Hindlimb muscle (tissue), 1 donor: ENCODE results near the gene HCST. TPM values are rescaled to one million over a fixed set of nuclear protein-coding genes. Genes with fewer than 3 reads are reported as not detected.
"Not testable (repeated sequence)": the region's sequence is repeated elsewhere in the genome, so short reads cannot be mapped to it uniquely, and the experiment has no call there.

Source experiments
- DNase-seq: peaks from one replicate; pipeline ENCODE4 v3.0.0-alpha.2; 2013
- polyA plus RNA-seq: library from polyadenylated mRNA; unstranded; fragments of 120-200 nt; gene quantifications from one replicate; pipeline ENCODE4 v1.2.1, GENCODE V29; 2013; ENCODE audit not compliant: insufficient read length

HCST gene
- polyA plus RNA-seq, 1 donor, result 8.3 TPM

GRCh38 chr19:35879770-35880317 is 22.5 kb upstream of the HCST start:
- peak; percentile 87 for DNase-seq

- peak; percentile 75 for DNase-seq
These were observed 20.1 kb upstream of the HCST start for GRCh38 chr19:35882114-35882832.

DNA sequence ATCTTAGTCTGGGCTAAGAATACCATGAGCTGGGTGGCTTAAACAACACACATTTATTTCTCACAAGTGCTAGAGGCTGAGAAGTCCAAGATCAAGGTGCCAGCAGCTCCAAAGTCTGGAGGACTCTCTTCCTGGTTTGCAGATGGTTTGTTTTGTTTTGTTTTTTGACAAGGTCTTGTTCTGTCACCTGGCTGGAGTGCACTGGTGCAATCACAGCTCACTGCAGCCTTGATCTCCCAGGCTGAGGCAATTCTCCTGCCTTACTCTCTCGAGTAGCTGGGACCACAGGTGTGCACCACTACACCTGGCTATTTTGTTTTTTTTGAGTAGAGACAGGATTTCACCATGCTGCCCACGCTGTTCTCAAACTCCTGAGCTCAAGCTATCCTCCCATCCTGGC is 18.4 kb upstream of the HCST start:
- no peak for DNase-seq

GRCh38 chr19:35885225-35885738 is 17.0 kb upstream of the HCST start:
- DNase-seq, result no peak

- no peak for DNase-seq
These were observed 16.4 kb upstream of the HCST start for GRCh38 chr19:35885904-35886303.

GRCh38 chr19:35887197-35887596 is 15.1 kb upstream of the HCST start:
- no peak for DNase-seq

- no peak for DNase-seq
These were observed 13.9 kb upstream of the HCST start for GRCh38 chr19:35888398-35888797.

DNA sequence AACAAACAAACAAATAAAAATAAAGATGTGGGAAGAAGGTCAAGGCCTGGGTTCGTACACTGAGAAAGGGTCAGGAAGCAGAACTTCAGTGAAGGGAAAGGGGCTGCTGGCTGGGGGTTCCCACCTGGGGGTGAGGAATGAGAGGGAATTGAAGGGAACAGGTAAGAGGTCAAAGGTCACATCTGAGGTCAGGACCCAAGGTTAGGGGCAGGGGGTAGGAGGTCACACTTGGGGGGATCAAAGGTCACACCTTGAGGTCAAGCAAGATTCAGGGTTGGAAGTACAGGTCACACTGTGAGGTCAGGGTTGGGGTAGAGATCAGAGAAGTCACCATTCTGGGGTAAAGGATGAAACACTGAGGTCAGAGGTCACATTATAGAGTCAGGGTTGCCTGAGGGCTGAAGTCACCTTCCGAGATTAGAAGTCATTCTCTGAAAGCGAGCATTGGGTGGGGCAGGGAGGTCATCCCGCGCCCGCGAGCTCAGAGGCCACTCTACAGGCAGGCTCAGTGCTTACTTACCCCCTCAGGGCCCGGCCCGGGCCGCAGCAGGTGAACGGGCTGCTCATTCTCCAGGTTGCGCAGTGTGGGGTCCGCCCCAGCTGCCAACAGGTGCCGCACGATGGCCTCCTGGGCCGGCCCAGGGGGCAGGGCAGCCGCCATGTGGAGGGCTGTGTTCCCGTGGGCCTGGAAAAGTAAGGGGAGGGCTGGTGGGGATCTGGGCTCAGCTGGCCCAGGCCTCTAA is 12.8 kb upstream of the HCST start:
- DNase-seq, result no peak

DNA sequence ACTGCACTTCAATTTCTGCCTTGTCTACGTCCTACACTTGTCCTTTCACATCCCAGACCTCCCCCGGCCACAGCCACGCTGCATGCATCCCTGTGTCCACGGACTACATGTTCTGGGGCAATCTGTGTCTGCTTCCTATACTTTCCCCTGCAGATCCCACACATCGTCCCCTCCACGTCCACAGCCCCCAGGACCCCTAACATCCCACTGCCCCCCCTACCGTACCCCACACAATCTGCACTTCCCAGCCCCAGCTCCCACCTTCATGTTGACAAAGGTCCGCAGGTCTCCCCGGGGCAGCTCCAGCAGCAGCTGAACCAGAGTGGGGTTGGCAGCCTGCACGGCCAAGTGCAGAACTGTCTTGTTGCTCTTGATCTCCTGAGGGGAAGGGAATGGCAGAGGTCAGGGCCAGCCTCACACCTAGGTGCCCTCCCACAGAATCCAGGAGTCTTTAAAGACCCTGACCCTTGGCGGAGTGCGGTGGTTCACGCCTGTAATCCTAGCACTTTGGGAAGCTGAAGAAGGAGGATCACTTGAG is 12.1 kb upstream of the HCST start:
- no peak for DNase-seq

DNA sequence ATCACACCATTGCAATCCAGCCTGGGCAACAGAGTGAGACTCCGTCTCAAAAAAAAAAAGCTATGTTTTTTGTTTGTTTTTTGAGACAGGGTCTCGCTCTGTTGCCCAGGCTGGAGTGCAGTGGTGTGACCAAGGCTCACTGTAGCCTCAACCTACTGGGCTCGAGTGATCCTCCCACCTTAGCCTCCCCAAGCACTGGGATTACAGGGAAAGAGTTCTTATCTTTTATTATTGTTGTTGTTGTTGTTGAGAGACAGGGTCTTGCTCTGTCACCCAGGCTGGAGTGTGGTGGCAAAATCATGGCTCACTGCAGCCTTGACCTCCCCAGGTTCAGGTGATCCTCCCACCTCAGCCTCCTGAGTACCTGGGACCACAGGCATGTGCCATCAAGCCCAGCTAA is 10.5 kb upstream of the HCST start:
- not testable (repeated sequence) for DNase-seq

DNA sequence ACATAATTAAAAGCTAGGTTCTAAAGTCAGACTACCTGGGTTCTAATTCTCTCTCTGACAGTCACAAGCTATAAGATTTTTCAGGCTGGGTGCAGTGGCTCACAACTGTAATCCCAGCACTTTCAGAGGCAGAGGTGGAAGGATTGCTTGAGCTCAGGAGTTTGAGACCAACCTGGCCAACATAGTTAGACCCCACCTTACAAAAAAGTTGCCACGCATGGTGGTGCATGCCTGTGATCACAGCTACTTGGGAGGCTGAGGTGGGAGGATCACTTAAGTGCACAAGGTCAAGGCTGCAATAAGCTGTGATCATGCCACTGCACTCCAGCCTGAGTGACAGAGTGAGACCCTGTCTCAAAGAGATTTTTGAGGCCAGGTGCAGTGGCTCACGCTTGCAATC is 8.0 kb upstream of the HCST start:
- DNase-seq, result no peak

GRCh38 chr19:35895911-35896642 is 6.3 kb upstream of the HCST start:
- no peak for DNase-seq

GRCh38 chr19:35896643-35897040 is 5.7 kb upstream of the HCST start:
- no peak for DNase-seq

DNA sequence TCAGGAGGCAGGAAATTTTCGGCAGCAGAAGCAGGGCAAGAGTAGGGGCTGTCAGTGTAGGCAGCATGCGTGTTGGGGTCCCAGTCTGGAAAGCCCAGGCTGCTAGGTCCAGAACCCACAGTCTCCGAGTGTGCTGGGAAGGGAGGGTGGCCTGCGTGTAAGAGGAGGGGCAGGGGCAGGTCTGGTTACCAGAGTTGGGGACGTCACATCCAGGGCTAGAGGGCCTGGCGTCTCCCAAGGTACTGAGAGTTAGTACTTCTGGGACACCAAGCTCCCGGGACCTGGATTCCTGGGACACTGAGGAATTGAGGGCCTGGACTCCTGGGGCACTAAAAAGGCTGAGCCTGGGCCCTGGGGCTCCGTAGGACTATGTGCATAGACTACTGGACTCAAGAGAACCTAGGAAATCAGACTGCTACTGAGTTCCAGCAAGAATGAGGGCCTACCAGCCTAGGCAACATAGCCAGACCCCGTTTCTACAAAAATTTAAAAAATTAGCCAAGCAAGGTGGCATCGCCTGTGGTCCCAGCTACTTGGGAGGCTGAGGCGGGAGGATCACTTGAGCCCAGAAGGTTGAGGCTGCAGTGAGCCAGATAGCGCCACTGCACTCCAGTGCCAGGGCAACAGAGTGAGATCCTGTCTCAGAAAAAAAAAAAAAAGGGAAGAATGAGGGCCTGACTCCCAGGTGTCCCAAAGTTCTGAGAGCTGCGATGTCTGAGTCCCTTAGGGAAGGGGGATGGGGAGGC is 4.5 kb upstream of the HCST start:
- DNase-seq, result no peak

- DNase-seq, result no peak
These were observed 3.9 kb upstream of the HCST start for GRCh38 chr19:35898499-35898809.

DNA sequence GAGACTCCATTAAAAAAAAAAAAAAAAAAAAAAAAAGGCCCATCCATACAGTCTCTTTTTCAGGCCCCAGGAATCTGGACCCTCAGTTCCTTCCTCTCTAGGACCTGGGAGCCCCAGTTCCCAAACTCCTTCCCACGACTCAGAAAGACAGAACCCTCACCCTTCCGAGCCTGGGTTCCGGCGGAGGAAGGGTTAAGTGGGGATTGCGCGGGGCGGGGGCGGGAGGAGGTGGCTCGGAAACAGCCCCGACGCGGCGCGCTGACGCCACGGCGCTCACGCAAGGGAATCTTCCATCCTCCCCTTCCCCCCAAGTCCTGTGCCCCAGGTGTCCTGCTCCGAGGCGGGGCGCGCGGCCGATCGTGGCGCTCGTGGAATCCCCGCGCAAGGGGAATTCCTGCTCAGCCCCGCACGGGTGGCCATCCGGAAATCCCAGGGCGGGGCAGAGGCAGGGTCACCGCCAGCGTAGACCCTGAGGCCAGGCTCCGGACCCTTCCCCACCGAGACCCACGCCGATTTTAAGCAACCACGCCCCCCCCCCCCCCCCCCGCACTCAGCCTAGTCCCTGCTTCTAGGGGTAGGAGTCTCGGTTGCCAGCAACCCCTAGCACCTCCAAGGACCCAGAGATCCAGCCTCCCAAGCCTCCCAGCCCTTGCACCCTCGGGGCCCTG is 2.6 kb upstream of the HCST start:
- DNase-seq, result peak; percentile 91

- no peak for DNase-seq
These were observed 1.2 kb upstream of the HCST start for GRCh38 chr19:35901055-35901644.

DNA sequence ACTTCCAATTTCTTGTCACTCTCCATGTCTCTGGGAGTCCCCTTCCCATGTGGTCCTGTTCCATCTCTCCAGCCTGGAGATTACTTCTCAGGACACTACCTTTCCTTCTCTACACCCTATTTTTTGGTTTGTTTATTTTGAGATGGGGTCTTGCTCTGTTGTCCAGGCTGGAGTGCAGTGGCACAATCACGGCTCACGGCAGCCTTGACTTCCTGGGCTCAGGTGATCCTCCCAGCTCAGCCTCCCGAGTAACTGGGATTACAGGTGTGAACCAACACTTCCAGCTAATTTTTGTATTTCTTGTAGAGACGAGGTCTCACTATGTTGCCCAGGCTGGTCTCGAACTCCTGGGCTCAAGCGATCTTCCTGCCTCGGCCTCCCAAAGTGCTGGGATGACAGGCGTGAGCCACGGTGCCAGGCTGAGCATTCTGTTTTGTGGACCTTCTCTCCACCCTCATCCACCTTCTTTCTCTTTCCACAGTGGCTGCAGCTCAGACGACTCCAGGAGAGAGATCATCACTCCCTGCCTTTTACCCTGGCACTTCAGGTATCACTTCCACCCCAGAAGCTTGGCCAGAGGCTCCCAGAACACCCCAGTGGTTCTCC is 644 bp downstream of the HCST start:
- no peak for DNase-seq

DNA sequence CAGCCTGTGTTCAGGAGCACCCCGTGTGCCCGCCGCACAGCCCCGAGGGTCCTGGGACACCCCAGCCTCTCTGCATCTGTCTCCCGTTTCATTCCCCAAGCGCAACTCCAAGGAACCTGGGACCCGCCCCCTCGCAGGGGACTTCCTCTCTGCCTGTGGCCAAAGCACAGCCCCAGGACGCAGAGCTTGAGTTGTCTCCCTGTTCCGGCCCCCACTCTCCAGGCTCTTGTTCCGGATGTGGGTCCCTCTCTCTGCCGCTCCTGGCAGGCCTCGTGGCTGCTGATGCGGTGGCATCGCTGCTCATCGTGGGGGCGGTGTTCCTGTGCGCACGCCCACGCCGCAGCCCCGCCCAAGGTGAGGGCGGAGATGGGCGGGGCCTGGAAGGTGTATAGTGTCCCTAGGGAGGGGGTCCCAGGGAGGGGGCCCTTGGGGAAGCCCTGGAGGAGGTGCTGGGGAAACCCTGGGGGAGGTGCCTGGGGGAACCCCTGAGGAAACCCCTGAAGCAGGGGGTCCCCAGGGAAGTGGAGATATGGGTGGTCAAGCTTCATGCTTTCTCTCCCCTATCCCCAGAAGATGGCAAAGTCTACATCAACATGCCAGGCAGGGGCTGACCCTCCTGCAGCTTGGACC is 1.3 kb downstream of the HCST start:
- no peak for DNase-seq
